Pons (tissue), 1 donor: Measurements from ENCODE around the gene TRPM8.
"Not testable (repeated sequence)": the region's sequence is repeated elsewhere in the genome, so short reads cannot be mapped to it uniquely, and the experiment has no call there.

Experiments used
- DNase-seq: peaks from one replicate; pipeline ENCODE4 v3.0.0-alpha.2; 2016; ENCODE audit warnings: low spot score

Gene TRPM8

GRCh38 chr2:233917116-233917515 is at the start of gene TRPM8:
Gene TRPM8, plus strand, starts transcription at chr2:233917373. Its CDS starts 9,165 bp downstream, at chr2:233926538.
- no peak for DNase-seq

GRCh38 chr2:233867993-233868532 is 49.1 kb upstream of the TRPM8 start, which contains the start of gene MSL3B:
Gene MSL3B, minus strand, starts transcription at chr2:233868386.
- no peak for DNase-seq

GRCh38 chr2:233871432-233871831 is 45.7 kb upstream of the TRPM8 start:
- DNase-seq, result no peak

GRCh38 chr2:233872125-233872524 is 45.0 kb upstream of the TRPM8 start:
- not testable (repeated sequence) for DNase-seq

GRCh38 chr2:233882353-233882752 is 34.8 kb upstream of the TRPM8 start:
- no peak for DNase-seq

DNA sequence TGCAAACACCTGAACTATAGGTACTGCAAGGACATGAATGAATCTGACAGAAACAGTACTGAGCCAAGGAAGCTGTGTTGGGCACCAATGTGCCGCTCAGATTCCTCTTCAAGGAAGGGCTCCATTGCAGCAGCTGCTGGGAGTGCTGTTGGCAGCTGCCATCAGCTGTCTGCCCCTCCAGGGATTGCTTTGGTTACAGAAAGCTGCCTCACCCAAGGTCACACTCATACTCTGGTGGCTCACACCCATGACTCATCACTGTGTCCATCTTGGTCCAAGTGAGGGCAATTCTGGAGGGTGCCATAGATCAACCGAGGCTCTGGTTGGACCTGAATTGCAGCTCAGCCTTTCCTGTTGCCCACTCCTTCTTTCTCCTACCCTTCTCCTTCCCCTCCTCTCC is 24.4 kb upstream of the TRPM8 start:
- DNase-seq, result no peak

DNA sequence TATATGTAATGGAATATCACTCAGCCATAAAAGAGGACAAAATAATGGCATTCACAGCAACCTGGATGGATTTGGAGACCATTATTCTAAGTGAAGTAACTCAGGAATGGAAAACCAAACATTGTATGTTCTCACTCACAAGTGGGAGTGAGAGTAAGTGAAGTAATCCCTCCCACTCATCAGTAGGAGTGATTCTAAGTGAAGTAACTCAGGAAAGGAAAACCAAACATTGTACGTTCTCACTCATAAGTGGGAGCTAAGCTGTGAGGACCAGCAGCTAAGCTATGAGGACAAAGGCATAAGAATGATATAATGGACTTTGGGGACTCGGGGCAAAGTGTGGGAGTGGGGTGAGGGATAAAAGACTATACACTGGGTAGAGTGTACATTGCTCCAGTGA is 20.9 kb upstream of the TRPM8 start:
- DNase-seq, result not testable (repeated sequence)

DNA sequence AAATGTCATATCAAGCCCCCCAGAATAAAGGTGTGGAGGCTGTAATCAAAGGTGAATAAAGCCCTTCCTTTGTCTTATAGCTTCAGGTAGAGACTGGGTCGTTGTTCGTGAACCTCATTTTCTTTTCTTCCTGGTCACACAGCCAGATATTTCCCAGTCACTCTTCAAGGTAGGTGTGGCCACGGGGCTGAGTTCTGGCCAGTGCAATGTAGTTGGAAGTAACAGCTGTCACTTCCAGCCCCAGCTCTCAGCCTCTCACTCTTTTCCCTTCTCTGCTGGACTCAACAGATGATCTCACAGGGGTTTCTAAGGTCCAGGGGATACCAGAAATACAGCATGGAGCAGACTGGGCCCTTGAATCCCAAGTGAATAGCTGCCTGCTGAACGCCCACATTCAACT is 15.8 kb upstream of the TRPM8 start:
- no peak for DNase-seq

GRCh38 chr2:233901884-233902283 is 15.3 kb upstream of the TRPM8 start:
- no peak for DNase-seq

DNA sequence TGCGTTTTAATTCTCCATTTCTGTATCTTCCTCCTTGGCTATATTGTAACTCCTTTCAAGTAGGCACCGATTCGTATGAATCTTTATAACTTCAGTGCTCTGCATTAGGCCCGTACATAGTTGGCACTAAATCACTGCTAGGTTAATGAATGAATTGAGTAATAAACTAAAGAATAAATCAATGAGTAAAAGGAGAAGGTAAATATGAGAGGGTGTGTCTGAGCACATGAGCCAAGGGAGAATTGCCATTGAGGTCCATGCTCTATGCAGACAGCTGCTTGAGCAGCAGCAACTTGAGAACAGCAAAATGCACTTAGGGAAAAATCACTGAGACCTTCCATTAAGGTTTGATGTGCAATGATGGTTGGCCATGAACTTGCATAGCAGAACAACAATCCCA is 11.2 kb upstream of the TRPM8 start:
- no peak for DNase-seq

DNA sequence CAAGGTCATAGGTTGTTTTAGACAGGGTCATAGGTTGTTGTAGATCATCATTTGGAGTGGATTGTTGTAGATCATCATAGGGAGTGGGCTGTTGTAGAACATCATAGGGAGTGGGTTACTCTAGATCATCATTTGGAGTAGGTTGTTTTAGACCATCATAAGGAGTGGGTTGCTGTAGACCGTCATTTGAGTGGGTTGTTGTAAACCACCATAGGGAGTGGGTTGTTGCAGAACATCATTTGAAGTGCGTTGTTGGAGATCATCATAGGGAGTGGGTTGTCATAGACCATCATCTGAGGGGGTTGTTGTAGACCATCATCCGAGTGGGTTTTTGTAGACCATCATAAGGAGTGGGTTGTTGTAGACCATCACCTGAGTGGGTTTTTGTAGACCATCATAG is 9.5 kb upstream of the TRPM8 start:
- no peak for DNase-seq

DNA sequence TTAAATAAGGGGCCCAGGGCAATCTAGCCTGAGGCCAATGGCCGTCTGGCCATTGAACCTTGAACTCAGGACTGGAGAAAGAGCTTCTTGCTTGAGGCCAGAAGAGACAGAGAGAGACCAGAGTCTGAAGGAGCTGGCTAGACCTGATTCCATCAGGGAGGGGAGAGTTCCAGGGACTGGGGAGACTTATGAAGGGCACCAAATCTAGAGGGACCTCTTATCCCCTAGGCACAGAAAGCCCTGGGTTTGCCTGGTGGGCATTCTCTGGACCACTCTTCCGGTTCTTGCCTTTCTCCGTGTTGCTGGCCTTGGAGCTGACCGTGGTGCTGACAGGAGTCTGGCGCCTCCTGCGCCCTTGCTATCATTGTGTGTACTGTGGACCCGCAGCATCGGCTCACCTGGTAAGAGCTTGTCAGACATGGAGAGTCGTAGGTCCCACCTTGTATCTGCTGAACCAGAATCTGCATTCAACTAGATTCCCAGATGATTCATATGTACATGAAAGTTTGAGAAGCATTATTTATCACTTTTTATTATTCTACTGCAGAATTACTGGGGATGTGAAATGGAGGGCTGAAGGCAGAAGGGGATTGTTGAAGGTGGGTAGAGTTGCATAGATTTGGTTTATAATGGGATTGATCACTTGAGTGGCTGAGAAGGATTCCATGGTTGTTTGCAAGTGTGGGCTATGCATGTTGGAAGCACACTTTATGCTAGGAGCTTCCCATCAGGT is 4.3 kb upstream of the TRPM8 start:
- no peak for DNase-seq

GRCh38 chr2:233915128-233915527 is 2.0 kb upstream of the TRPM8 start:
- no peak for DNase-seq

DNA sequence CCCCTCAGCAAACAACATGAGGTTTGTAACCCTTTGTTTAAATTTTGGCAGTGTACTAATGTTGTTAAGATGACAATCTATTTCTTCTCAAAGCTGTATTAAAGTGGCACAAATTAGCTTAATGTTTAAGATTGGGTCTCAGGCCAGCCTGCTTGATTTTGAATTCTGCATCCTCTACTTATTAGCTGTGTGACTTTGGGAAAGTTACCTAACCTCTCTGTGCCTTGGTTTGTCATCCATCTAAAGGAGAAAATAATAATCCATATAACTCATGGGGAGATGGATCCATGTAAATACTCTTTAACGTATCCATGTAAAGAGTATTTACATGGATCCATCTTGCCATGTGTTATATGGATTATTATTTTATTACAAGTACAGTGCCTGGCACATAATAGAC is 2.1 kb downstream of the TRPM8 start:
- DNase-seq, result no peak

GRCh38 chr2:233919938-233920337 is 2.8 kb downstream of the TRPM8 start:
- no peak for DNase-seq

- no peak for DNase-seq
These were observed 5.3 kb downstream of the TRPM8 start for GRCh38 chr2:233922471-233922870.

DNA sequence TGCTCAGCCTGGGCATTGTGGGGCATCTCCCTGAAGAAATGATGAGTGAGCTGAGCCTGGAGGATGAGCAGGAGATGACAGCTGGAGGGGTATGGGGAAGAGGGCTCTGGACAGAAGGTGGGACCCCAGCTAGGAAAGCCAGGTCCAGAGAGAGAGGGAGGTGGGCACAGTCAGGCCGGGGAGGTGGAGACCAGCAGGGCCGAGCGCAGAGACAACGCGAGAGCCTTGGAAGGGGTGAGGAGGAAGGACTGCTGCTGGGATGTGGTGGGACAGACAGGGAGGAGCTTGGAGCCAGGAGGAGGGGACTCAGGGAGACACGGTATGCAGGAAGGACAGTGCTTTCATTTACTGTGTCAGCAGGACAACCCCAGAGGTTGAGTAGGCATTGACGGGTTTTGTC is 8.2 kb downstream of the TRPM8 start:
- DNase-seq, result no peak

DNA sequence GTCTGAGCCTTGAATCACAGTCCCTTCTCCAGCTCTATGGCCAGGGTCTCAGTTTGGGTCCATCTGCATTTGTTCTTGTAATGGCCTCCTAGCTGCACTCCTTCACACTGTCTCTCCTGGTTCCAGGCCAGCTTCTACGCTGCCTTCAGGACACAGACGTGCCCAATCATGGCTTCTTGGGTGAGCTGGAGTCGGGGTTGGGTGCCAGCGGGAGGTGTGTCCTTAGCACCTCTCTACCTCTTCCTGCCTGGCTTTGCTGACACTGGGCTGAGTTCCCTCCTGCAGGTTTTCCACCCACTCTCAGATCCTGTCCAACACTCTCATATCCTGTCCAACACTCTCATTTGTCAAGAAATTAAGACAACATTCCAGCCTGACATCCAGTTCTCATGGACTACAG is 9.6 kb downstream of the TRPM8 start:
- DNase-seq, result no peak

- DNase-seq, result no peak
These were observed 11.6 kb downstream of the TRPM8 start for GRCh38 chr2:233928594-233929351.

- no peak for DNase-seq
These were observed 12.3 kb downstream of the TRPM8 start for GRCh38 chr2:233929352-233930022.

- DNase-seq, result no peak
These were observed 17.4 kb downstream of the TRPM8 start for GRCh38 chr2:233934524-233934923.

- no peak for DNase-seq
These were observed 18.3 kb downstream of the TRPM8 start for GRCh38 chr2:233935426-233935825.

- DNase-seq, result no peak
These were observed 18.9 kb downstream of the TRPM8 start for GRCh38 chr2:233936089-233936488.
